ENCODE results near the gene ARHGAP10.

DNA sequence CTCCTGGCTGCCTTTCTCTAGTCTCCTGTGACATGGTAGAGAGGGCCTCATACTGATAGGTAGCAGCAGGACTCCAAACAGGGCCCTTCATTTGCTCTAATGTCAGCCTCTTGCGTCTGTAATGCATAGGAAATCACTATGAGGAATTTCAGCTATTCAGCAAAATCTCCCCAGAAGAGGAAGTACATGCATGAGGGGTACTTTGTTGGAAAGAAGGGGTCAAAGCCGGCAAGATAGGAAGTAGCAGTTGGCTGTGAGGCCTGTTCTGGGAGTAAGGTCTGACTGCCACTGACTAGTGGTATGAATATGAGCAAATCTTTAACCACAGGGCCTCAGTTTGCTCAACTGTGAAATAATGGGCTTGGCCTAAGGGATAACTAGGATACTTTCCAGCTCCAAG lies 283.2 kb downstream of the ARHGAP10 start:
- TF ChIP-seq, protein P1, sequence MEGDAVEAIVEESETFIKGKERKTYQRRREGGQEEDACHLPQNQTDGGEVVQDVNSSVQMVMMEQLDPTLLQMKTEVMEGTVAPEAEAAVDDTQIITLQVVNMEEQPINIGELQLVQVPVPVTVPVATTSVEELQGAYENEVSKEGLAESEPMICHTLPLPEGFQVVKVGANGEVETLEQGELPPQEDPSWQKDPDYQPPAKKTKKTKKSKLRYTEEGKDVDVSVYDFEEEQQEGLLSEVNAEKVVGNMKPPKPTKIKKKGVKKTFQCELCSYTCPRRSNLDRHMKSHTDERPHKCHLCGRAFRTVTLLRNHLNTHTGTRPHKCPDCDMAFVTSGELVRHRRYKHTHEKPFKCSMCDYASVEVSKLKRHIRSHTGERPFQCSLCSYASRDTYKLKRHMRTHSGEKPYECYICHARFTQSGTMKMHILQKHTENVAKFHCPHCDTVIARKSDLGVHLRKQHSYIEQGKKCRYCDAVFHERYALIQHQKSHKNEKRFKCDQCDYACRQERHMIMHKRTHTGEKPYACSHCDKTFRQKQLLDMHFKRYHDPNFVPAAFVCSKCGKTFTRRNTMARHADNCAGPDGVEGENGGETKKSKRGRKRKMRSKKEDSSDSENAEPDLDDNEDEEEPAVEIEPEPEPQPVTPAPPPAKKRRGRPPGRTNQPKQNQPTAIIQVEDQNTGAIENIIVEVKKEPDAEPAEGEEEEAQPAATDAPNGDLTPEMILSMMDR (IDR thresholded peaks at IDR 0.05; ENCODE audit: low read depth, low read length, poor library complexity, severe bottlenecking), result no peak
- no peak for TF ChIP-seq EZH2phosphoT487 (IDR thresholded peaks at IDR 0.05; ENCODE audit: borderline replicate concordance, low read length)
